IMR-90 (cell line): Measurements from ENCODE around the gene SLC4A2. TPM values are rescaled to one million over a fixed set of nuclear protein-coding genes. Genes with fewer than 3 reads are reported as not detected.

Experiments
- ATAC-seq: fragments of 200-7000 bp; cut with Tn5 transposase; 2 replicates; pipeline ENCODE4 v1.9.1; 2020; ENCODE audit warnings: low read depth, mild to moderate bottlenecking, moderate library complexity
- BruUV-seq: library from RNA; stranded (reverse); fragments of 400-500 nt; replicated peaks from 2 replicates; lab custom pipeline; 2021; lab: Mats Ljungman, UMichigan
- CTCF ChIA-PET: fragments of 300-600 bp; formaldehyde crosslinking; extraction: SDS; loops from one replicate; lab custom pipeline; 2021; ENCODE audit warnings: antibody characterized with exemption; lab: Yijun Ruan, JAX
- POLR2A ChIA-PET: fragments of 300-600 bp; sonication (Branson Sonifier 250); formaldehyde crosslinking; loops from one replicate; lab custom pipeline; 2022; ENCODE audit warnings: antibody characterized with exemption; ENCODE audit not compliant: unreplicated experiment; lab: Charles Lee
- DNase-seq: peaks from one replicate; pipeline ENCODE4 v3.0.0; 2013
- H2AFZ ChIP-seq: replicated peaks from 2 replicates; pipeline ENCODE3; 2013; ENCODE audit warnings: low read length, mild to moderate bottlenecking; ENCODE audit not compliant: poor library complexity
- H2AK5ac ChIP-seq: 2 replicates; pipeline ENCODE4 v1.6.1; 2013; ENCODE audit warnings: low read depth, low read length, inconsistent platforms
- H2AK9ac ChIP-seq: replicated peaks from 2 replicates; pipeline ENCODE3; 2013; ENCODE audit warnings: mild to moderate bottlenecking, low read depth, low read length, moderate library complexity; ENCODE audit not compliant: poor library complexity
- H2BK120ac ChIP-seq: 2 replicates; pipeline ENCODE4 v1.6.1; 2013; ENCODE audit warnings: low read depth, low read length, inconsistent platforms
- H2BK15ac ChIP-seq: 3 replicates; pipeline ENCODE4 v1.6.1; 2013; ENCODE audit warnings: low read depth, low read length, inconsistent platforms
- H2BK20ac ChIP-seq: 2 replicates; pipeline ENCODE4 v1.6.1; 2013; ENCODE audit warnings: low read depth, mild to moderate bottlenecking, inconsistent platforms, low read length, moderate library complexity
- H2BK5ac ChIP-seq: 2 replicates; pipeline ENCODE4 v1.6.1; 2013; ENCODE audit warnings: mild to moderate bottlenecking, low read depth, low read length, inconsistent platforms; ENCODE audit not compliant: poor library complexity, severe bottlenecking
- H3K14ac ChIP-seq: replicated peaks from 2 replicates; pipeline ENCODE4 v1.6.1; 2013; ENCODE audit warnings: low read depth, low read length, inconsistent platforms
- H3K18ac ChIP-seq: 2 replicates; pipeline ENCODE4 v1.6.1; 2013; ENCODE audit warnings: low read depth, low read length, control low read depth
- H3K23ac ChIP-seq: 2 replicates; pipeline ENCODE4 v1.6.1; 2013; ENCODE audit warnings: low read depth, low read length, inconsistent platforms
- H3K27ac ChIP-seq: 2 replicates; pipeline ENCODE4 v1.5.1; 2013; ENCODE audit warnings: mild to moderate bottlenecking, control low read depth, low read length; ENCODE audit not compliant: insufficient read depth
- H3K27me3 ChIP-seq: 2 replicates; pipeline ENCODE4 v1.6.1; 2013; ENCODE audit warnings: low read length; ENCODE audit not compliant: control insufficient read depth, insufficient read depth
- H3K36me3 ChIP-seq: 2 replicates; pipeline ENCODE4 v1.6.1; 2013; ENCODE audit warnings: low read length, mixed read lengths; ENCODE audit not compliant: control insufficient read depth, insufficient read depth
- H3K4ac ChIP-seq: 2 replicates; pipeline ENCODE4 v1.6.1; 2013; ENCODE audit warnings: low read depth, low read length, inconsistent platforms
- H3K4me1 ChIP-seq: 2 replicates; pipeline ENCODE4 v1.6.1; 2013; ENCODE audit warnings: low read length, mixed read lengths; ENCODE audit not compliant: control insufficient read depth, insufficient read depth
- H3K4me2 ChIP-seq: 2 replicates; pipeline ENCODE4 v1.6.1; 2013; ENCODE audit warnings: low read depth, mild to moderate bottlenecking, control low read depth, low read length, moderate library complexity
- H3K4me3 ChIP-seq: 2 replicates; pipeline ENCODE4 v1.5.1; 2013; ENCODE audit warnings: low read depth, mild to moderate bottlenecking, control low read depth, low read length, moderate library complexity; ENCODE audit not compliant: insufficient read depth
- H3K56ac ChIP-seq: 2 replicates; pipeline ENCODE4 v1.6.1; 2013; ENCODE audit warnings: low read length, inconsistent platforms; ENCODE audit not compliant: insufficient read depth; ENCODE audit errors: extremely low read depth
- H3K79me1 ChIP-seq, 2 experiments: 2 replicates each; pipeline ENCODE4 v1.6.1; 2013; ENCODE audit warnings: low read length in 2 of 2, inconsistent platforms in 1 of 2, low read depth in 1 of 2
- H3K9ac ChIP-seq: 2 replicates; pipeline ENCODE4 v1.6.1; 2013; ENCODE audit warnings: low read depth, low read length, control low read depth
- H3K9me1 ChIP-seq: 2 replicates; pipeline ENCODE4 v1.6.1; 2013; ENCODE audit warnings: low read length, inconsistent platforms; ENCODE audit not compliant: insufficient read depth
- H3K9me3 ChIP-seq: 2 replicates; pipeline ENCODE4 v1.6.1; 2013; ENCODE audit warnings: low read length; ENCODE audit not compliant: control insufficient read depth, insufficient read depth
- H4K20me1 ChIP-seq: 2 replicates; pipeline ENCODE4 v1.6.1; 2013; ENCODE audit warnings: low read length, inconsistent platforms; ENCODE audit not compliant: insufficient read depth
- H4K5ac ChIP-seq: 2 replicates; pipeline ENCODE4 v1.6.1; 2013; ENCODE audit warnings: mild to moderate bottlenecking, low read depth, low read length, control low read depth
- H4K8ac ChIP-seq, 2 experiments: 2 replicates each; pipeline ENCODE4 v1.6.1; 2013; ENCODE audit warnings: low read depth in 2 of 2, low read length in 2 of 2, control low read depth in 1 of 2, inconsistent platforms in 1 of 2
- H4K91ac ChIP-seq: 2 replicates; pipeline ENCODE4 v1.6.1; 2013; ENCODE audit warnings: low read depth, low read length, inconsistent platforms; ENCODE audit not compliant: insufficient read depth
- BHLHE40 ChIP-seq: fragments of 150-350 bp; IDR thresholded peaks from 2 replicates; pipeline ENCODE4 v1.6.1; 2016; ENCODE audit warnings: mild to moderate bottlenecking, low read depth, low read length
- CEBPB ChIP-seq: IDR thresholded peaks from 2 replicates; pipeline ENCODE4 v1.6.1; 2012; ENCODE audit warnings: low read depth, low read length, improper control_type of control experiment
- CHD1 ChIP-seq: IDR thresholded peaks from 2 replicates; pipeline ENCODE4 v1.6.1; 2012; ENCODE audit warnings: low read depth, low read length, improper control_type of control experiment
- MAFK ChIP-seq: IDR thresholded peaks from 2 replicates; pipeline ENCODE4 v1.6.1; 2012; ENCODE audit warnings: low read depth, low read length, improper control_type of control experiment
- MAZ ChIP-seq: IDR thresholded peaks from 2 replicates; pipeline ENCODE4 v1.6.1; 2012; ENCODE audit warnings: low read depth, mild to moderate bottlenecking, low read length, improper control_type of control experiment, moderate library complexity, borderline replicate concordance
- MXI1 ChIP-seq: IDR thresholded peaks from 2 replicates; pipeline ENCODE4 v1.6.1; 2012; ENCODE audit warnings: low read depth, mild to moderate bottlenecking, low read length, moderate library complexity, borderline replicate concordance
- NFE2L2 ChIP-seq: fragments of 150-350 bp; IDR thresholded peaks from 2 replicates; pipeline ENCODE4 v1.6.1; 2016; ENCODE audit warnings: low read depth, mild to moderate bottlenecking, low read length
- POLR2A ChIP-seq: IDR thresholded peaks from 2 replicates; pipeline ENCODE4 v1.6.1; 2012; ENCODE audit warnings: mild to moderate bottlenecking, low read depth, low read length
- RAD21 ChIP-seq: IDR thresholded peaks from 2 replicates; pipeline ENCODE4 v1.6.1; 2012; ENCODE audit warnings: low read length, improper control_type of control experiment
- RCOR1 ChIP-seq: IDR thresholded peaks from 2 replicates; pipeline ENCODE4 v1.6.1; 2012; ENCODE audit warnings: mild to moderate bottlenecking, low read length, improper control_type of control experiment; ENCODE audit not compliant: insufficient replicate concordance
- RFX5 ChIP-seq: IDR thresholded peaks from 2 replicates; pipeline ENCODE4 v1.8.0; 2012; ENCODE audit warnings: low read depth, mild to moderate bottlenecking, low read length, moderate library complexity
- WGBS, 2 experiments: methylation state at CpG; one replicate each; pipeline versions ENCODE4 v1.1.5 to v1.1.7; 2013; ENCODE audit warnings: missing lambda C conversion rate in 2 of 2; ENCODE audit not compliant: insufficient read length in 1 of 2; ENCODE audit errors: extremely low coverage in 2 of 2; 5-methylcytosine and 5-hydroxymethylcytosine counted together
- dilution Hi-C: fragments of 300-500 bp; cut with HindIII; formaldehyde crosslinking; loops from one replicate; pipeline ENCODE4 v1.14.3; 2018; ENCODE audit warnings: low sequenced_read_pairs; ENCODE audit not compliant: unreplicated experiment
- in situ Hi-C: fragments of 300-500 bp; cut with MboI; formaldehyde crosslinking; loops from 3 replicates; pipeline ENCODE4 v1.14.3; 2019; ENCODE audit warnings: low sequenced_read_pairs, inconsistent platforms, mixed read lengths
- intact Hi-C: fragments of 100-400 bp; cut with micrococcal nuclease; formaldehyde crosslinking; loops from 2 replicates; pipeline ENCODE4 v1.10.0; 2022
- polyA plus RNA-seq, 3 experiments: library from polyadenylated mRNA; depleted of rRNA; stranded (reverse); fragments of >200 nt; gene quantifications; 2 replicates each; pipeline ENCODE4 v1.2.3, GENCODE V29; 2012; ENCODE audit warnings: low replicate concordance in 1 of 3
- total RNA-seq: library from RNA; depleted of rRNA; stranded (reverse); fragments of >200 nt; gene quantifications from 2 replicates; pipeline ENCODE4 v1.2.3, GENCODE V29; 2012
- TF ChIP-seq, protein P1 (sequence below): fragments of 150-350 bp; IDR thresholded peaks from 2 replicates; pipeline ENCODE4 v1.6.1; 2016; ENCODE audit warnings: low read depth, mild to moderate bottlenecking, low read length, moderate library complexity, borderline replicate concordance
- TF ChIP-seq, protein P2 (sequence below): fragments of 150-350 bp; IDR thresholded peaks from 2 replicates; pipeline ENCODE4 v1.6.1; 2017; ENCODE audit warnings: mild to moderate bottlenecking, antibody characterized with exemption, low read length, low read depth

Gene SLC4A2
- total and polyA plus RNA-seq, 2 of the 4 experiments (the other 2 are of a cell fraction): 29.6 to 91.0 TPM

DNA sequence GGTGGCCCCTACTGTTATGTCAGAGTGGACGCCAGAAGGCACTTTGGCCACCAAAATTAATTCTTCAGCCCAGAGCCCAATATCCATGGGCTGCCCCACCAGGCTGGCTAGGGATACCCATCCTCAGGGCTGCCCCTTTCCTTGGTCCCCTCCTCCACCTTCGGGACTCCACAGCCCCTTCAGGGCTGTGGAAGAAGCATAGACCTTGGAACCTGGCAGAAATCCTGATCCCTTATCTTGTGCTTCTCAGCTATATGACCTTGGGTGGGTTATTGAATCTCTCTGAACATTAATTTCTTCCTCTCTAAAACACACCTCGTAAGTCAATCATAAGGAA lies 24.4 kb downstream of the SLC4A2 start (continued):
- no peak for TF ChIP-seq CHD1
- TF ChIP-seq MAZ: no peak
- TF ChIP-seq, protein P1, sequence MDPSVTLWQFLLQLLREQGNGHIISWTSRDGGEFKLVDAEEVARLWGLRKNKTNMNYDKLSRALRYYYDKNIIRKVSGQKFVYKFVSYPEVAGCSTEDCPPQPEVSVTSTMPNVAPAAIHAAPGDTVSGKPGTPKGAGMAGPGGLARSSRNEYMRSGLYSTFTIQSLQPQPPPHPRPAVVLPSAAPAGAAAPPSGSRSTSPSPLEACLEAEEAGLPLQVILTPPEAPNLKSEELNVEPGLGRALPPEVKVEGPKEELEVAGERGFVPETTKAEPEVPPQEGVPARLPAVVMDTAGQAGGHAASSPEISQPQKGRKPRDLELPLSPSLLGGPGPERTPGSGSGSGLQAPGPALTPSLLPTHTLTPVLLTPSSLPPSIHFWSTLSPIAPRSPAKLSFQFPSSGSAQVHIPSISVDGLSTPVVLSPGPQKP: no peak
- TF ChIP-seq POLR2A: no peak
- TF ChIP-seq CEBPB: no peak

DNA sequence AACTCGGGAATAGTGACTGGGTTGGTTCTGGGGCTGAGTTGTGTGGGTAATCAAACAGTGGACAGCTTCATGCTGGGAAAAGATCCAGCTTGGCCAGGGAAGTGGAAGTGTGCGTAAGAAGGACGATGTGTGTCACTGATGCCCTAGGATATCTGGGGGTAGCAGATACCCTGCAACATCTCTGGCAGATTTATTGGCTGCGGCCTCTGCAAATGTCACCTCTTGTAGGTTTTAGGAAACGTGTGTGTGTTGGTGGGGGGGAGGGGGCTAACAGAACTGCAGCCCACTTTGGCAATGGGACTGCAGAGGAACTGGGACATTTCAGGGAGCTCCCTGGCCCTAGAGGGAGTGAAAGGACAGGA lies 25.9 kb downstream of the SLC4A2 start:
- TF ChIP-seq CEBPB (no peak), MAFK (no peak), MXI1 (no peak), BHLHE40 (no peak), RFX5 (no peak), NFE2L2 (no peak), RCOR1 (no peak), RAD21 (no peak), CHD1 (no peak)
- TF ChIP-seq, protein P2, sequence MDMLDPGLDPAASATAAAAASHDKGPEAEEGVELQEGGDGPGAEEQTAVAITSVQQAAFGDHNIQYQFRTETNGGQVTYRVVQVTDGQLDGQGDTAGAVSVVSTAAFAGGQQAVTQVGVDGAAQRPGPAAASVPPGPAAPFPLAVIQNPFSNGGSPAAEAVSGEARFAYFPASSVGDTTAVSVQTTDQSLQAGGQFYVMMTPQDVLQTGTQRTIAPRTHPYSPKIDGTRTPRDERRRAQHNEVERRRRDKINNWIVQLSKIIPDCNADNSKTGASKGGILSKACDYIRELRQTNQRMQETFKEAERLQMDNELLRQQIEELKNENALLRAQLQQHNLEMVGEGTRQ: no peak
- in situ Hi-C loops (no loop called here), dilution Hi-C loops (no loop called here), intact Hi-C loops (no loop called here)
- Histone ChIP-seq H2BK20ac (no peak overlapping the region), H3K9me3 (no peaks in the 10 kb centered on the region), H2AFZ (peak overlapping the region; percentile 90), H3K9ac (peak overlapping the region; percentile 92), H4K5ac (no peak overlapping the region), H3K4me1 (peaks cover 33% of the 10 kb centered on the region), H4K8ac (peak overlapping the region; percentile 87 to 97; a peak in 2 of 4 replicates), H3K18ac (no peak overlapping the region), H2AK5ac (peak overlapping the region; percentile 74), H3K14ac (0 out of 2 replicates have a peak overlapping the region, but pooled peaks have one; percentile 2), H3K27ac (peak overlapping the region; percentile 3; the same call in 1 of the 2 replicates), H3K23ac (0 out of 2 replicates have a peak overlapping the region, but pooled peaks have one; percentile 4), H4K91ac (peak overlapping the region; percentile 27), H3K4me2 (peak overlapping the region; percentile 86; the same call in 1 of the 2 replicates), H3K27me3 (no peaks in the 10 kb centered on the region), H3K4me3 (no peak overlapping the region), H3K56ac (peak overlapping the region; percentile 11; the same call in 1 of the 2 replicates), H2BK5ac (no peak overlapping the region), H4K20me1 (peaks cover 29% of the 10 kb centered on the region), H3K4ac (peak overlapping the region; percentile 81), H2BK15ac (peak overlapping the region; percentile 65; the same call in 1 of the 3 replicates), H2BK120ac (no peak overlapping the region), H3K79me1 (peaks cover 10 to 43% of the 10 kb centered on the region in 2 experiments; a peak in 3 of 4 replicates), H3K9me1 (peaks cover 8% of the 10 kb centered on the region), H3K36me3 (no peaks in the 10 kb centered on the region), H2AK9ac (peak overlapping the region; percentile 76)
- no peak for ATAC-seq
- DNase-seq: no peak
- POLR2A ChIA-PET: no interaction called here
- WGBS, 2 experiments: 0% methylated on average over 2 of the region's 5 CpGs; no CpG with 5 or more reads in 1 of the 2 experiments
- BruUV-seq: no TSS peak
- CTCF ChIA-PET: interaction anchor here (0.8 to 1.3 kb wide), 2 partner anchors 26 to 46 kb away, joined by 3 to 7 read pairs; no protein-coding TSS in a partner anchor
